GM18511 (cell line): ENCODE results near the gene ACADVL.

Source experiments
- ATAC-seq: cut with Tn5 transposase; IDR thresholded peaks from one replicate; pipeline ENCODE4 v1.9.1; 2021; ENCODE audit warnings: mild to moderate bottlenecking, moderate library complexity; ENCODE audit not compliant: unreplicated experiment

Gene ACADVL

DNA sequence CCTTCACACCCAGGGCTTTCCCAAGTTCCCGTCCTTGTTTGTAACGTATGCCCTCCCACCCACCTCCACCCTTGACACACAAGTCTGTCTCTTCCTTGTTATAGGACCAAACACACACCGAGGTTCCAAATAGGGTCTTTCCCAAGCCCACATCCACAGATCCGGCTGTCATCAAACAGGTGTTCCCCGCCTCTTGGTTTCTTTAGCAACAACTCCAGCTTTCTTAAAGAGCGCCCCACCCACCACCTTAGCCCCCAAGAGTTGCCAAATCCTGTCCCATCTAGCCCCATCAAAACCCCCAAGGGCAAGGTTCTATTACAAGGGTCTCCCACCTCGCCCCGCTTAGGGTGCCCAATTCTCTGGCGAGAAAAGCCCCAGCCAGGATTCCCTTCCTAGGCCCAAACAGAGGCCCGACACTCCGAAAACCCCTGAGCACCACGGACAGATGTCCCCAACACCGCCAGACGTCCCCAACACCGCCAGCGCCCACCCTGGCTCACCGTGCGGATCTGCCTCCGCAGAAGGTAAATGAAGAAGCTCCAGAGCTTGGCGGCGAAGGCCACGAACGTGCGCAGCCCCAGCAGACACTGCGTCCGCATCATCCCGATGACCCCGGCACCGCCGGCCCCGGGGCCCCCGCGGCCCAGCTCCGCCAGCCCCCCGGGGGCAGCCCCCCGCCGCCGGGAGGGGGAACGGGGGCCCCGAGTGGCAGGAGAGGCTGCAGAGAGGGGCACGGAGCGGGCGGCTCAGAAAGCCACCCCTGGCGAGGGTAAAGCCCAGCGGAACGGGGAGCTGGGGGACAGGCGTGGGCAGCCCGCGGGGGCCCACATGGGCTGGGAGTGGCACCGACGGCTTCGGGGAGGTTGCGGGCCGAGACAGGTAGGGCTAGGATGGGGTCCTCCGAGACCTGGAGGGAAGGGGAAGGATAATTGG lies 31.2 kb downstream of the ACADVL start:
- no peak for ATAC-seq

- peak; percentile 86 for ATAC-seq
These were observed 32.0 kb downstream of the ACADVL start, which contains the start of gene CTDNEP1 for GRCh38 chr17:7251661-7252175. TSS of gene CTDNEP1 (minus strand) at chr17:7251734. CDS start at chr17:7251296, 438 bp downstream.

- ATAC-seq = peak; percentile 64
These were observed 32.7 kb downstream of the ACADVL start, which contains the start of gene ELP5 for GRCh38 chr17:7252176-7253043. TSS of gene ELP5 (plus strand) at chr17:7252215. CDS start at chr17:7252551, 336 bp downstream.

GRCh38 chr17:7253082-7253481 lies 33.3 kb downstream of the ACADVL start:
- no peak for ATAC-seq

GRCh38 chr17:7254511-7254910 lies 34.8 kb downstream of the ACADVL start:
- ATAC-seq = no peak

DNA sequence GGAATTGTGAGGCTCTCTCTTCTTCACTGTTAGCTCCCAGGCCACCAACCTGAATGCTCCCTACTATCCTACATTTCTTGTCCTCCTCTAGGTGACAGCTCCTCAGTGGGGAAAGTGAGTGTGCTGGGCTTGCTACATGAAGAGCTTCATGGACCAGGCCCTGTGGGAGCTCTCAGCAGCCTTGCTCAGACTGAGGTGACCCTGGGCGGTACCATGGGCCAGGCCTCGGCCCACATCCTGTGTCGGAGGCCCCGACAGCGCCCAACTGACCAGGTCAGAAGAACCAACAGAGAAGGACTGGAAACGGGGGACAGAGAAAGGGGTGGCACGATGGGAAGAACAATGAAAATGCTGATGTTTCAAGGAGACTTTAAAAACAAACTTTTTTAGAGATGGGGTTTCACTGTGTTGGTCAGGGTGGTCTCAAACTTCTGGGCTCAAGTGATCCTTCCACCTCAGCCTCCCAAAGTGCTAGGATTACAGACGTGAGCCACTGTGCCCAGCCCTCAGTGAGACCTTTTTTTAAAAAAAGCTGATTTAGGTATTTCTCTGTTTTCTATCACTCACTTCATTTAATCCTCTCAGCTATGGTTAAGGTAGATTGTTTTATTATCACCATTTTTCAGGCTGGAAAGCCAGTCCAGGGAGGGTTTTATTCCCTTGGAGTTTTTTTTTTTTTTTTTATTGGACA lies 37.2 kb downstream of the ACADVL start:
- ATAC-seq = no peak

- no peak for ATAC-seq
These were observed 39.2 kb downstream of the ACADVL start for GRCh38 chr17:7258731-7259554.

DNA sequence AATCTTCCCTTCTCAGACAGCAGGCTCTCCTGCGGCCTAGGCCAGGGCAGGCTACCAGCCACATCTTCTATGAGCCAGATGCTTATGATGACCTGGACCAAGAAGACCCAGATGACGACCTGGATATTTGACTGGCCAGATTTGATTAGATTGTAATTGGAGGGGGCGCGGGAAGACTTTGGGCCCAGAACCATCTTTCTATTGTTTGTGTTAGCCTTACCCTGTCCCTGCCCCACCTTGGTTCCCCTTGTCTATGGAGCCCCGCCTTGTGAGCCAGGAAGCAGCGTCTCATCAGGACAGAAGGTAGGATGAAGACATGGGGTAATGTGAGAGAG lies 39.8 kb downstream of the ACADVL start:
- no peak for ATAC-seq

DNA sequence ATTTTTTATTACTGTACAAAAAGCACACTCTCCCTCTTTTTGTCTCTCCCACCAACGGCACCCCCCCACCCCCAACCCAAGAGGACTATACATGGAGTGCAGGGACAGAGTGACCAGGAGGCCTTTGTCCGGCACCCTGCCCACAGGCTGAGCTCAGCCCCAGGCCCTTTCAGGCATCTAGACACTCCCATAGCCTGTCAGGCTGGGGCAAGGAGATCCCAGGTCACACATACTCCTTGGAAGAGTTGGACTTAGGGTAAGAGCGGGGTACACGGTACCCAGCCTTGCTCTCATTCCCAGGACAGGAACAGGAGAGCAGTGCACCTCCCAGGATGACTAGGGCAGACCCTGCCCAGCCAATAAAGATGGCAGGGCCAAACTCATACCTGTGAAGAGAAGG lies 40.4 kb downstream of the ACADVL start:
- ATAC-seq = no peak

DNA sequence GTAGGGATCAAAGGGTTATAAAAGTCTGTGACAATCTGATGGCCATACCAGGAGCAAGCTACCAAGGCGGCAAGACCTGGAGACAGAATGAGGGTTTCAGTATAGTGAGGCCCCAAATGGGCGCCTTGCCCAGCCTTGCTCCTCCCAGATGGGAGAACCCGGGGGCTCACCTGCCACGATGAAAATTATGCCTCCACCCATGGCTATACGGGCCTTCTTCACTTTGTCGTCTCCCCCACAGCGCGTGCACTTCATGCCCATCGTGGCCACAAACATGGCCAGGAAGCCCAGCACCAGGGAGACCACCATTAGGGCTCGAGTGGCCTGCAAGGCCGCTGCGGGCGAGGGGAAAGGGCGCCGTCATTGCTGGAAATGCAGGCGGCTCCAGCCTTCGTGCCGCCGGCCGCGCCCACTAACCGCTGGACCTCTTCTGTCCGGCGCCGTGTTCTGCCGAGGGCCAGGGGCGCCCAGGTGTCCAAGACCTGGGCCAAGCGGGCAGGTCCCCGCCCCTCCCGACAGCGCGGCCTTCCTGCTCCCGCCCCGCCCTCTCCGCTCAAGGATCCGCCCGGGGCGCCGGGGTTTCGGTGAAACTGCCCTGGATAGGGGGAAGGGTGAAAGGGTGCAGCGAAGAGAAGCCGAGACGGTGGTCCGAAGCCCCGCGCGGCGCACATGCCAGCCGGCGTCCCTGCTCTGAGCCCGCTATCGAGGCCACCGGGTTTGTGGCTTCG lies 41.1 kb downstream of the ACADVL start:
- no peak for ATAC-seq

- ATAC-seq = no peak
These were observed 41.8 kb downstream of the ACADVL start for GRCh38 chr17:7261379-7262191.

- ATAC-seq = no peak
These were observed 42.6 kb downstream of the ACADVL start, which contains the start of gene CLDN7 for GRCh38 chr17:7262192-7262934. TSS of gene CLDN7 (minus strand) at chr17:7262478. CDS start at chr17:7262043, 435 bp downstream.

DNA sequence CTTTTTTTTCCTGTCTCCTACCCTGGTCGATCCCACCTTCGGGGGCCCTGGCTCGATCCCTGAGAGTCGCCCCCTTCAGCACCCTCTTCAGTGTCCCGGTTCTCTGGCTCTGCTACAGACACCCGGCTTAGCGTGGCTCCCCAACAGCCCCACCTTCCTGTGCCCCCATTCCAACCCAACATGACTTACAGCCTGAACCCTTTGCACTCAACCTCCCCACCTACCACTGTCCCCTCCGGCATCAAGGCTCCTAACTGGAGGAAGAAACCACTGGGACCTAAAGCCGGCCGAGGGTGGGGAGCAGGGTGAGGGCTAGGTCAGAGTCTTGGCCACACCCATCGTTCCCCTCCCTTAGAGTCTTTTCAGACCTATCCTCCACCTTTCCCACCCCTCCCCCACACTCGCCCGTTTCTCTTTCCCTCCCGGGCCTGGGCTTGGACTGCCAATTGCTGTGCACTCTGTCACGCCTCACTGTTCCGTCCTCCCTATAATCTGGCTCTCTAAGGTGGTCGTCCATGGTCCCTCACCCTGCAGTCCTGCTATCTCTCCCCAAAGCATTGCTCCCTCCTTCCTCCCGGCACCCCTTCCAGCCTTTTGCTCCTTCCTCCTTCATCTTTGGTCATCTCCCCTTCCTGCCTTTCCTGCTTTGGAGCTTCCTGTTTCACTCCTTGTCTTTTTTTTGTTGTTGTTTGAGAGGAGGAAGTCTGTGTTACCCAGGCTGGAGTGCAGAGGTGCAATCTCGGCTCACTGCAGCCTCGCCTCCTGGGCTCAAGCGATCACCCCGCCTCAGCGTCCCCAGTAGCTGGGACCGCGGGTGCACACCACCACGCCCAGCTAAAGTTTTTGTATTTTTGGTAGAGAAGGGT lies 43.4 kb downstream of the ACADVL start:
- ATAC-seq = no peak

DNA sequence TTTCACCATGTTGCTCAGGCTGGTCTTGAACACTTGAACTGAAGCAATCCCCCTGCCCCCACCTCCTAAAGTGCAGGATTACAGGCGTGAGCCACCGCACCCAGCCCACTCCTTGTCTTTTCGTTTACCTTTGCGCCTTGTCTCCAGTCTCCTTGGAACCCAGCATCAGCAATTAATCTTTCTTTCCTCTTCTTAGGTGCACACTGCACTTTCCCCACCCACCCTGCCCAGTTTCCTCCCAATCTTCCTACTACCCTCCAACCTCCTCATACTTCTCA lies 44.0 kb downstream of the ACADVL start:
- no peak for ATAC-seq

GRCh38 chr17:7266784-7267183 lies 47.0 kb downstream of the ACADVL start:
- ATAC-seq = no peak
